NCI-H2107 treated with DMSO at 0.1 percent for 48 hours (cell line): ENCODE results near the gene C1orf50.
A peak's percentile ranks its signal among the peaks of the same experiment; 100 is the strongest.
"Not testable (repeated sequence)": the region's sequence is repeated elsewhere in the genome, so short reads cannot be mapped to it uniquely, and the experiment has no call there.

Experiments used
- DNase-seq: peaks from one replicate; lab custom pipeline; 2025; ENCODE audit not compliant: unreplicated experiment; lab: John Stamatoyannopoulos, UW

Gene C1orf50

GRCh38 chr1:42766741-42767509, at the start of gene C1orf50, which contains the start of gene P3H1:
Gene C1orf50 (plus strand): TSS chr1:42767249. CDS start chr1:42767312, 63 bp downstream.
Gene P3H1 (minus strand): TSS chr1:42767028. CDS start chr1:42766971, 57 bp downstream.
- peak; percentile 97 for DNase-seq

- no peak for DNase-seq
Observed at GRCh38 chr1:42720868-42721267, 46.2 kb upstream of the C1orf50 start.

- DNase-seq = no peak
Observed at GRCh38 chr1:42721926-42722325, 45.1 kb upstream of the C1orf50 start.

DNA sequence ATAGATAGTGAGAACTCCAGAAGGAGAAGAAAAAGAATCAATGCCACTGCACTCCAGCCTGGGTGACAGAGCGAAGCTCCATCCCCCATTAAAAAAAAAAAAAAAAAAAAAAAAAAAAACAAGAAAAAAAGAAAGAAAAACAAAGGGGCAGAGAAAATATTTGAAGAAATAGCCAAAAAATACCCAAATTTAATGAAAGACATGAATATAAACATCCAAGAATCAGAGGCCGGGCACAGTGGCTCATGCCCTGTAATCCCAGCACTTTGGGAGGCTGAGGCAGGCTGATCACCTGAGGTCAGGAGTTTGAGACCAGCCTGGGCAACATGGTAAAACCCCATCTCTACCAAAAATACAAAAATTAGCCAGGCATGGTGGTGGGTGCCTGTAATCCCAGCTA, 44.6 kb upstream of the C1orf50 start:
- not testable (repeated sequence) for DNase-seq

DNA sequence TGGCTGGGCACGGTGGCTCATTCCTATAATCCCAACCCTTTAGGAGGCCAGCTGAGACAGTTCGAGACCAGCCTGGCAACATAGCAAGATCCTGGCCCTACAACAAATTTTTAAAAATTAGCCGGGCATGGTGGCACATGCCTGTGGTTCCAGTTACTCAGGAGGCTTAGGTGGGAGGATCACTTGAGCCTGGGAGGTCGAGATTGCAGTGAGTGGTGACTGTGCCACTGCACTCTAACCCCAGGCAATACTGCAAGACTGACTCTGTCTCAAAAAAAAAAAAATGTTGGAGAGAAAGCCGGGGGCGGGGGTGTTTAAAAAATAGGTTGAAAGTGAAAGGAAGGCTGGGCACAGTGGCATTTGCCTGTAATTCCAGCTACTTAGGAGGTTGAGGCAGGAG, 43.5 kb upstream of the C1orf50 start:
- no peak for DNase-seq

DNA sequence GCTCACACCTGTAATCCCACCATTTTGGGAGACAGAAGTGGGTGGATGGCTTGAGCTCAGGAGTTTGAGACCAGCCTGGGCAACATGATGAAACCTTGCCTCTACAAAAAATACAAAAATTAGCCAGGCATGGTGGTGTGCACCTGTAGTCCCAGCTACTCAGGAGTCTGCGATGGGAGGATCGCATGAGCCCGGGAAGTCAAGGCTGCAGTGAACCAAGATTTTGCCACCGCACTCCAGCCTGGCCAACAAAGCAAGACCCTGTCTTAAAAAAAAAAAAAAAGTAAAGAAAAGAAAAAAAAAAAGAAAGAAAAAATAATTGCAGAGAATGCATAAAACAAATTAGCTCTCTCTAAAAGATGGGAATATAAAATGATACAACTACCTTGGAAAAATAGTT, 41.2 kb upstream of the C1orf50 start:
- DNase-seq = not testable (repeated sequence)

- DNase-seq = no peak
Observed at GRCh38 chr1:42730002-42730401, 37.0 kb upstream of the C1orf50 start.

GRCh38 chr1:42730988-42731387, 36.1 kb upstream of the C1orf50 start:
- no peak for DNase-seq

DNA sequence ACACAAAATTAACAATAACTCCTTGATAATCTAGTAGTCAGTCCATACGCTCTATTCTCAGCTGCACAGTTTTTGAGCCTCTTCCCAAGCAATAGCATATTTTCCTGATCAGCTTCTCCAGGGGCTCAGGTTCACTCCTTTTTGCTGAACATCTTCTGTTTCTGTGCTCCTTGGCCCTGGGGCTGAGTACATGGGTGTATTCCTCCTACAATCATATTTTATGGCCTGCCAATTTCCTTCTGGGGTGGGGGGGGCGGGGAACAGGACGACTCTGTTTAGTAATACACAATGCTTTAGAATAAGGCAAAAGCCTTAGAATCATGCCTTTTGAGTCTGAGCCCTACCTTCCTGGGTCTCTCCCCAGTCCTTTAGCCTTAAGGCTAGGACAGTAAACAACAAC, 35.5 kb upstream of the C1orf50 start:
- DNase-seq = no peak

DNA sequence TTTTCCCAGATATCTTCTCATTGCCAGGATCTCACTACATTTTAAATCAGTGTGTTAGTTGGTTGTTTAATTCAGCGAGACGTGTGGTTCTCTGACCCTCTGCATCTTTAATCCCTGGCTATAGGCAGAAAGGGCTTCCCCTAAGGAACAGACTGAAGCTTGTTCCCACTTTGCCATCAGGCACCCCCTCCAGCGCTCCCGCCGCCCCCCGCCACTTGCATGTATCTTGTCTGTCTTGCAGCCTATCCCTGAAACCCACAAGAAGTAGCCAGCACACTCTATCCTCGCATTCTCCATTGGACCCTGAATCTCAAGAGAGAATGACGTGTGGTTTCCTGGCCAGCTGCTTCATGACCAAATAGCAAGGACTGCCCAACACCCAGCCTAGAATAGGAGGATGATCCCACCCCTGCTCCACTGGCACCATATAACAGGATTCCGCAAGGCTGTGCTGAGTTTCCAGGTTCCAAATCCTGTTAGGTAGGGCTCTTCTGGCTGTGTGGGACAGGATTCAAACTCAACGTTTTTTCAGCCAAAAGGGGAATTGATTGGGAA, 34.8 kb upstream of the C1orf50 start:
- DNase-seq = no peak

- DNase-seq = no peak
Observed at GRCh38 chr1:42733415-42734200, 33.4 kb upstream of the C1orf50 start.

DNA sequence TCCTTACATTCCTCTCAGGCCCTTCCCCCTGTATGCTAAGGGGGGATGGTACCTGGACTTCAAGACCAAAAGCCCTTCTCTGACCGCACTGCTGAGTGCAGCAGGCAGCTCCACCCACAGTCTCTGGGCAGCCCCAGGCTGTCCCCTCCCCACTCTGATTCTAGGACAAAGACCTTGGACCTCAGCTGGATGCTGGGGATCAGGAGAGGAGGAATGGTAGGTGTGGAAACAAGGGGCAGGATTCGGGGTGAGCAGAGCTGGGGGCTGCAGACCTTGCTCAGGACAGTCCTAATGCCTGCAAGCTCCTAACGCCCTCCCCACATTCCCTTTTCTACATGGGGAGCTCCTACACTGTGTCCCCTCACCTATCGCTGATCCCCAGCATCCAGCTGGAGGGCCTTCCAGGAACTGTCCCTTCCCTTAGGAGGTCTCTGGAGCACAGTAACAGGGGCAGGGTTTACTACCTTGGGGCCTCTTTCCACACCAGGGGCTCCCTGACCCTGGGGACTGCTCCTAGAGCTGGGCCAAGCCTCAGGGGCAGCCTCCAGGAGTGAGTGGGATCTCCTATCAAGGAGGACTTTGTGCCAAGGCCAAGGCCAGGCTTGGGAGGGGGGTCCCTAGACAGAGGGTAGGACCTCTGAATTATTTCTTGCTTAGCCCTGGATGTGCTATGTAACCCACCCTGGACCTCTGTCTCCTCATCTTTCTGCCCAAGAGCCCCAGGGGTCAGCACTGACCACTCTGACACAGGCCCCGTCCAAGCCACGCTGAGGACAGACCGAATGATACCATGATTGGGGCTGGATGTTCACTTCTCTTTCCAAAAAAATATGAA, 32.6 kb upstream of the C1orf50 start:
- DNase-seq = no peak

- no peak for DNase-seq
Observed at GRCh38 chr1:42735056-42735455, 32.0 kb upstream of the C1orf50 start.

GRCh38 chr1:42735477-42736105, 31.5 kb upstream of the C1orf50 start:
- DNase-seq = no peak

GRCh38 chr1:42736152-42736551, 30.9 kb upstream of the C1orf50 start:
- no peak for DNase-seq

- no peak for DNase-seq
Observed at GRCh38 chr1:42736571-42737200, 30.4 kb upstream of the C1orf50 start.

DNA sequence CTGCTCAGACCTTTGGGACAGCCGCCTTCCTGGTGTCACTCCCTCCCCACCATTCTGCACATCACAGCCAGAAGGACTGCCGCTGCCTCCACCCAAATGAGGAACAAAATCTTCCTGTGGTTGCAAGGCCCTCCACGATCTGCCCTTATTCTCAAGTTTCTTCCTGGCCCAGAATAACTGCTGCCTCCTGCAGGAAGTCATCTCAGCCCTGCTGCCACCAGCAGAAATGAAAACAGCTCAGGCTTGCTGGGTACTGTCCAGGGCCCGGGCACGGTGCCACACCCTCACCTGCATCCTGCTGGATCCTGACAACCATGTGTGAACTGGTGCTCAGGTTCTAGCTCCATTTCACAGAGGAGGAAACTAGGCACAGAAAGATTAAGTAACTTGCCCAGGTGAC, 29.8 kb upstream of the C1orf50 start:
- DNase-seq = peak; percentile 37

- no peak for DNase-seq
Observed at GRCh38 chr1:42737986-42738677, 28.9 kb upstream of the C1orf50 start.

DNA sequence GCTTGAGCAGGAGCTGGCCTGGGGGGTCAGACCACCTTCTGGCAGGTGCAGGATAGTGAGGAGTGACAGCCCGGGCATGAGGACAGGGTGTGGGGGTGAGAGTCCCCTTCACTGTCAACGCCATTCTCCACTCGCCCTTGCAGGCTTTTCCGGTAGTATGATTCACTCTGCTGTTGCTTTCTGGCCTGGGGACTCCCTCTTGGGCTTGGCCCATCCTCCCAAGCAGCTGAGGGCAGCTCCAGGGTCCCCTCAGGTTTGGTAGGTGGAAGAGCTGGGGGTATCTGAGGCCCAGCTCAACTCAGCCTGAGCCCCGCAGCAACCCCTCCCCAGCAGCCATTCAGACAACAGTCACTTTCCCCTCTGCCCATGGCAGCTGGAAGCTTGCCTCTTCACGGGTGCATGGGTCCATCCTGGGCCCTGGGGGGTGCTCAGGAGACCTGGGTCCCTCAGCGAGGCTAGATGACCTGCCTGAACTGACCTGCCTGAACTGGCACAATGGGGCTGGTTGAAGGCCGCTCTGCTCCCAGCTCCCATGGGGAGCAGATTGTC, 28.3 kb upstream of the C1orf50 start:
- no peak for DNase-seq
